ENCODE measurements around the gene APOC3.

- TF ChIP-seq, protein P1, sequence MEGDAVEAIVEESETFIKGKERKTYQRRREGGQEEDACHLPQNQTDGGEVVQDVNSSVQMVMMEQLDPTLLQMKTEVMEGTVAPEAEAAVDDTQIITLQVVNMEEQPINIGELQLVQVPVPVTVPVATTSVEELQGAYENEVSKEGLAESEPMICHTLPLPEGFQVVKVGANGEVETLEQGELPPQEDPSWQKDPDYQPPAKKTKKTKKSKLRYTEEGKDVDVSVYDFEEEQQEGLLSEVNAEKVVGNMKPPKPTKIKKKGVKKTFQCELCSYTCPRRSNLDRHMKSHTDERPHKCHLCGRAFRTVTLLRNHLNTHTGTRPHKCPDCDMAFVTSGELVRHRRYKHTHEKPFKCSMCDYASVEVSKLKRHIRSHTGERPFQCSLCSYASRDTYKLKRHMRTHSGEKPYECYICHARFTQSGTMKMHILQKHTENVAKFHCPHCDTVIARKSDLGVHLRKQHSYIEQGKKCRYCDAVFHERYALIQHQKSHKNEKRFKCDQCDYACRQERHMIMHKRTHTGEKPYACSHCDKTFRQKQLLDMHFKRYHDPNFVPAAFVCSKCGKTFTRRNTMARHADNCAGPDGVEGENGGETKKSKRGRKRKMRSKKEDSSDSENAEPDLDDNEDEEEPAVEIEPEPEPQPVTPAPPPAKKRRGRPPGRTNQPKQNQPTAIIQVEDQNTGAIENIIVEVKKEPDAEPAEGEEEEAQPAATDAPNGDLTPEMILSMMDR (IDR thresholded peaks at IDR 0.05): no peak
- no peak for TF ChIP-seq POLR2A (IDR thresholded peaks at IDR 0.05)
These were observed 19.8 kb downstream of the APOC3 start for GRCh38 chr11:116849486-116849885.

Data from prostate gland (tissue), 2 donors.